Activated CD8-positive, alpha-beta T cell treated with anti-CD3 and anti-CD28 coated beads, Interleukin-2, amount 10 ng/mL, durations not matched to agents 7 days and 5 days (primary cell): ENCODE results near the gene BCOR. TPM values are rescaled to one million over a fixed set of nuclear protein-coding genes. Genes with fewer than 3 reads are reported as not detected.

Experiments
- ATAC-seq: fragments of 150-1000 bp; cut with Tn5 transposase; one replicate; pipeline ENCODE4 v1.10.0; 2021; ENCODE audit warnings: moderate library complexity
- CTCF ChIA-PET: fragments of 350-600 bp; sonication (Branson Sonifier 250); formaldehyde crosslinking; loops from one replicate; lab custom pipeline; 2021; ENCODE audit warnings: antibody characterized with exemption; lab: Charles Lee
- POLR2A ChIA-PET: fragments of 350-600 bp; sonication (Branson Sonifier 250); formaldehyde crosslinking; loops from one replicate; lab custom pipeline; 2021; ENCODE audit warnings: antibody characterized with exemption; lab: Charles Lee
- DNase-seq: peaks from one replicate; pipeline ENCODE4 v3.0.0-alpha.2; 2020
- H3K27ac Mint-ChIP-seq: one replicate; pipeline ENCODE4 v1.8.0; 2021; ENCODE audit warnings: mild to moderate bottlenecking, mixed read lengths
- H3K27me3 Mint-ChIP-seq: one replicate; pipeline ENCODE4 v1.8.0; 2021; ENCODE audit warnings: low read depth, mixed read lengths
- H3K36me3 Mint-ChIP-seq: one replicate; pipeline ENCODE4 v1.8.0; 2021; ENCODE audit warnings: low read depth, mixed read lengths
- H3K4me1 Mint-ChIP-seq: one replicate; pipeline ENCODE4 v1.8.0; 2021; ENCODE audit warnings: low read depth, mixed read lengths
- H3K4me3 Mint-ChIP-seq: one replicate; pipeline ENCODE4 v1.8.0; 2021; ENCODE audit warnings: mild to moderate bottlenecking, mixed read lengths
- H3K9me3 Mint-ChIP-seq: one replicate; pipeline ENCODE4 v1.8.0; 2022; ENCODE audit warnings: mixed read lengths; ENCODE audit not compliant: insufficient read depth
- total RNA-seq, 2 experiments: library from RNA; stranded (reverse); gene quantifications; one replicate each; pipeline ENCODE4 v1.2.3, GENCODE V29; 2021

The BCOR gene
- total RNA-seq, 2 experiments from 2014 or later, result 41.5 to 45.5 TPM

- no peaks in the 10 kb centered on the region for H3K27me3 Mint-ChIP-seq
- no peak for ATAC-seq
- no peaks in the 10 kb centered on the region for H3K9me3 Mint-ChIP-seq
- no peak for DNase-seq
- no peak overlapping the region for H3K4me3 Mint-ChIP-seq
- H3K36me3 Mint-ChIP-seq, result no peaks in the 10 kb centered on the region
- no peak overlapping the region for H3K27ac Mint-ChIP-seq
- ChIA-PET CTCF (no interaction called here), POLR2A (no interaction called here)
- peaks cover 21% of the 10 kb centered on the region for H3K4me1 Mint-ChIP-seq
Measured at GRCh38 chrX:40102393-40103381, 4.9 kb upstream of the BCOR start.

- H3K27me3 Mint-ChIP-seq, result no peaks in the 10 kb centered on the region
- no peak overlapping the region for H3K4me3 Mint-ChIP-seq
- H3K27ac Mint-ChIP-seq, result no peak overlapping the region
- no peaks in the 10 kb centered on the region for H3K36me3 Mint-ChIP-seq
- ATAC-seq (no peak), DNase-seq (no peak)
- ChIA-PET POLR2A (no interaction called here), CTCF (no interaction called here)
- no peaks in the 10 kb centered on the region for H3K9me3 Mint-ChIP-seq
- H3K4me1 Mint-ChIP-seq, result peaks cover 15% of the 10 kb centered on the region
Measured at GRCh38 chrX:40101430-40101802, 3.7 kb upstream of the BCOR start.

- H3K4me1 Mint-ChIP-seq, result peaks cover 15% of the 10 kb centered on the region
- no peak overlapping the region for H3K27ac Mint-ChIP-seq
- H3K27me3 Mint-ChIP-seq, result no peaks in the 10 kb centered on the region
- H3K9me3 Mint-ChIP-seq, result no peaks in the 10 kb centered on the region
- ChIA-PET POLR2A (interaction anchor here (0.9 kb wide), 1 partner anchor 53 kb away, joined by 3 read pairs; no protein-coding TSS in a partner anchor), CTCF (no interaction called here)
- DNase-seq (no peak), ATAC-seq (no peak)
- H3K36me3 Mint-ChIP-seq, result no peaks in the 10 kb centered on the region
- H3K4me3 Mint-ChIP-seq, result no peak overlapping the region
Measured at GRCh38 chrX:40100537-40101429, 3.0 kb upstream of the BCOR start.

GRCh38 chrX:40100141-40100536, 2.4 kb upstream of the BCOR start:
- peaks cover 2% of the 10 kb centered on the region for H3K36me3 Mint-ChIP-seq
- no peak for DNase-seq
- H3K4me3 Mint-ChIP-seq, result no peak overlapping the region

GRCh38 chrX:40099055-40099958, 1.5 kb upstream of the BCOR start:
- Mint-ChIP-seq H3K27me3 (no peaks in the 10 kb centered on the region), H3K27ac (peak overlapping the region; percentile 92), H3K36me3 (peaks cover 6% of the 10 kb centered on the region), H3K4me1 (peaks cover 13% of the 10 kb centered on the region), H3K4me3 (peak overlapping the region; percentile 81), H3K9me3 (no peaks in the 10 kb centered on the region)
- DNase-seq (peak; percentile 72), ATAC-seq (peak; percentile 20)
- POLR2A ChIA-PET, result interaction anchor here (0.6 to 4.2 kb wide), 10 partner anchors 13 to 366 kb away, joined by 3 to 73 read pairs (median 4); no protein-coding TSS in a partner anchor
- CTCF ChIA-PET, result interaction anchor here (1.1 kb wide), 1 partner anchor 369 kb away, joined by 3 read pairs; no protein-coding TSS in a partner anchor

More at GRCh38 chrX:40100141-40100536, 2.4 kb upstream of the BCOR start:
- no peak for ATAC-seq
- H3K9me3 Mint-ChIP-seq, result no peaks in the 10 kb centered on the region
- POLR2A ChIA-PET, result interaction anchor here (0.9 to 4.2 kb wide), 2 partner anchors 53 to 69 kb away, joined by 3 to 73 read pairs; no protein-coding TSS in a partner anchor
- CTCF ChIA-PET, result interaction anchor here (1.1 kb wide), 1 partner anchor 368 kb away, joined by 3 read pairs; no protein-coding TSS in a partner anchor
- no peaks in the 10 kb centered on the region for H3K27me3 Mint-ChIP-seq
- H3K4me1 Mint-ChIP-seq, result peaks cover 15% of the 10 kb centered on the region
- no peak overlapping the region for H3K27ac Mint-ChIP-seq

- Mint-ChIP-seq H3K27me3 (no peaks in the 10 kb centered on the region), H3K27ac (peak overlapping the region; percentile 92), H3K36me3 (peaks cover 8% of the 10 kb centered on the region), H3K4me1 (peaks cover 14% of the 10 kb centered on the region), H3K4me3 (peak overlapping the region; percentile 81), H3K9me3 (no peaks in the 10 kb centered on the region)
- ChIA-PET CTCF (interaction anchor here (0.9 to 1.7 kb wide), 5 partner anchors 48 to 168 kb away, joined by 3 read pairs; no protein-coding TSS in a partner anchor), POLR2A (interaction anchor here (0.7 to 4.2 kb wide), 20 partner anchors 8 to 367 kb away, joined by 3 to 73 read pairs (median 5); no protein-coding TSS in a partner anchor)
- peak; percentile 79 for DNase-seq
- peak; percentile 35 for ATAC-seq
Measured at GRCh38 chrX:40098264-40099054, 701 bp upstream of the BCOR start.

GRCh38 chrX:40097141-40097503, 636 bp downstream of the BCOR start:
- H3K4me3 Mint-ChIP-seq, result peak overlapping the region; percentile 92
- peaks cover 26% of the 10 kb centered on the region for H3K4me1 Mint-ChIP-seq
- CTCF ChIA-PET, result interaction anchor here (0.7 to 1.7 kb wide), 6 partner anchors 11 to 366 kb away, joined by 3 to 5 read pairs (median 3); no protein-coding TSS in a partner anchor
- DNase-seq, result peak; percentile 50
- no peaks in the 10 kb centered on the region for H3K27me3 Mint-ChIP-seq
- POLR2A ChIA-PET, result interaction anchor here (0.9 to 4.2 kb wide), 14 partner anchors 9 to 325 kb away, joined by 3 to 73 read pairs (median 8); no protein-coding TSS in a partner anchor
- ATAC-seq, result no peak
- peaks cover 17% of the 10 kb centered on the region for H3K36me3 Mint-ChIP-seq
- peak overlapping the region; percentile 85 for H3K27ac Mint-ChIP-seq
- H3K9me3 Mint-ChIP-seq, result no peaks in the 10 kb centered on the region

GRCh38 chrX:40096395-40097091, 1.2 kb downstream of the BCOR start:
- peak overlapping the region; percentile 85 for H3K27ac Mint-ChIP-seq
- DNase-seq (peak; percentile 69), ATAC-seq (peak; percentile 10)
- no peaks in the 10 kb centered on the region for H3K9me3 Mint-ChIP-seq
- H3K4me3 Mint-ChIP-seq, result peak overlapping the region; percentile 92
- peaks cover 27% of the 10 kb centered on the region for H3K4me1 Mint-ChIP-seq
- peaks cover 17% of the 10 kb centered on the region for H3K36me3 Mint-ChIP-seq
- ChIA-PET POLR2A (interaction anchor here (0.5 to 4.2 kb wide), 11 partner anchors 9 to 1530 kb away, joined by 3 to 73 read pairs (median 9); no protein-coding TSS in a partner anchor), CTCF (interaction anchor here (0.7 to 1.7 kb wide), 5 partner anchors 11 to 365 kb away, joined by 3 to 5 read pairs (median 3); no protein-coding TSS in a partner anchor)
- no peaks in the 10 kb centered on the region for H3K27me3 Mint-ChIP-seq

GRCh38 chrX:40095583-40096394, 2.0 kb downstream of the BCOR start:
- Mint-ChIP-seq H3K36me3 (peaks cover 23% of the 10 kb centered on the region), H3K9me3 (no peaks in the 10 kb centered on the region), H3K27me3 (no peaks in the 10 kb centered on the region), H3K27ac (peak overlapping the region; percentile 85), H3K4me3 (peak overlapping the region; percentile 92), H3K4me1 (peaks cover 34% of the 10 kb centered on the region)
- ChIA-PET POLR2A (interaction anchor here (0.8 to 4.2 kb wide), 7 partner anchors 72 to 272 kb away, joined by 3 to 73 read pairs (median 3); no protein-coding TSS in a partner anchor), CTCF (interaction anchor here (0.7 kb wide), 1 partner anchor 373 kb away, joined by 3 read pairs; no protein-coding TSS in a partner anchor)
- no peak for ATAC-seq
- peak; percentile 39 for DNase-seq
